Chondrocyte (in vitro differentiated cells): ENCODE data around the gene COL12A1. TPM values are rescaled to one million over a fixed set of nuclear protein-coding genes. Genes with fewer than 3 reads are reported as not detected.
A peak's percentile ranks its signal among the peaks of the same experiment; 100 is the strongest.

Experiments
- DNase-seq: peaks from one replicate; pipeline ENCODE4 v3.0.0; 2021; ENCODE audit warnings: mixed read lengths, low spot score
- H3K27ac Mint-ChIP-seq: one replicate; pipeline ENCODE4 v1.8.0; 2021; ENCODE audit warnings: mild to moderate bottlenecking, moderate library complexity, mixed read lengths; ENCODE audit not compliant: unreplicated experiment
- H3K27me3 Mint-ChIP-seq: 2 replicates; pipeline ENCODE4 v1.8.0; 2021; ENCODE audit warnings: low read depth, mixed read lengths
- H3K36me3 Mint-ChIP-seq: 2 replicates; pipeline ENCODE4 v1.8.0; 2021; ENCODE audit warnings: low read depth, mixed read lengths
- H3K4me1 Mint-ChIP-seq: 2 replicates; pipeline ENCODE4 v1.8.0; 2021; ENCODE audit warnings: low read depth, mild to moderate bottlenecking, mixed read lengths
- H3K4me3 Mint-ChIP-seq: one replicate; pipeline ENCODE4 v1.8.0; 2021; ENCODE audit warnings: mild to moderate bottlenecking, moderate library complexity, mixed read lengths; ENCODE audit not compliant: unreplicated experiment
- H3K9me3 Mint-ChIP-seq: 2 replicates; pipeline ENCODE4 v1.8.0; 2021; ENCODE audit warnings: low read depth, mixed read lengths
- CTCF ChIP-seq: fragments of 200-600 bp; sonication (generic); IDR thresholded peaks from 2 replicates; pipeline ENCODE4 v1.5.0; 2021; ENCODE audit warnings: antibody characterized with exemption, mild to moderate bottlenecking, moderate library complexity
- total RNA-seq: library from RNA; stranded (reverse); gene quantifications from 3 replicates; pipeline ENCODE4 v1.2.1, GENCODE V29; 2021

The COL12A1 gene
- total RNA-seq, 1 donor from 2014 or later, result 2,073 TPM

DNA sequence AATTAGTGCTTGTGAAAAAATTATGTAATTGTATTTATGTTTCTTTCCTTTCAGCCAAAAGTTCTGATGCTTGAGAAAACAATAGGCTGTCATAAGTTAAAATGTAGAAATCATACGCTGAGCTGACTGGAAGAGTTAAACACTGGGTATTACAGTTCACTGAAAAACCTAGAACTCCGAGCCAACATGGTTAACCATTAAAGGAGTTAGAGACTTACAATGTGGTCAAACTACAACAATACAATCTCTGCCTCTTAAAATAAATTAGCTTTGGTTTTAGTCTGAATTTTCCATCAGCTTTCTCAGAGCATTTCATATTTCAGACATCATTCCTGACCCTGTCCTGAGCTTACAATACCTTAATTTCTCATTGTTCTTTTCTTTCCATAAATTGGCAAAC, 91.0 kb downstream of the COL12A1 start:
- Mint-ChIP-seq H3K27ac (peak overlapping the region; percentile 92), H3K36me3 (peaks cover 66% of the 10 kb centered on the region), H3K27me3 (no peaks in the 10 kb centered on the region), H3K4me3 (no peak overlapping the region), H3K9me3 (no peaks in the 10 kb centered on the region), H3K4me1 (peaks cover 84% of the 10 kb centered on the region)
- DNase-seq, result no peak
- no peak for TF ChIP-seq CTCF

DNA sequence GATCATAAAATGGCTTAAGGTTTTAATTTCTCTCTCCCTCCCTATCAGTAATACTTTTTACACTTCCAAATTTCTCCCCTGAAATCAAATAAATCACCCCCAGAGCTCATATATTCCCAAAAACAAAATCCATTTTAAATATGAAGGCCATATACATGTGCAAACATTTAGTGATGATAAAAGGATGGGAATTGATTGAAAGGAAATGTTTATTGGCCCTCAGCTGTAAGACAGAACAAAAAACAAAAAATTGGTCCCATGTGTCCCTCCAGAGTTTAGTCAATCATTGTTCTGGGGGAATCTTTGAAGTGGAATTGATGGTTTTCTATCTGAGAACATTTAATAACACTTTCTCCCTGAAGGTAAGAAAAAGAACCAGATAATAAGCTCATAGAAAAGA, 91.7 kb downstream of the COL12A1 start:
- no peaks in the 10 kb centered on the region for H3K9me3 Mint-ChIP-seq
- no peak for DNase-seq
- TF ChIP-seq CTCF, result no peak
- H3K4me1 Mint-ChIP-seq, result peaks cover 87% of the 10 kb centered on the region
- H3K4me3 Mint-ChIP-seq, result no peak overlapping the region
- peaks cover 66% of the 10 kb centered on the region for H3K36me3 Mint-ChIP-seq
- H3K27me3 Mint-ChIP-seq, result no peaks in the 10 kb centered on the region
- peak overlapping the region; percentile 92 for H3K27ac Mint-ChIP-seq

GRCh38 chr6:75113446-75113845, 92.4 kb downstream of the COL12A1 start:
- H3K36me3 Mint-ChIP-seq, result peaks cover 64% of the 10 kb centered on the region

DNA sequence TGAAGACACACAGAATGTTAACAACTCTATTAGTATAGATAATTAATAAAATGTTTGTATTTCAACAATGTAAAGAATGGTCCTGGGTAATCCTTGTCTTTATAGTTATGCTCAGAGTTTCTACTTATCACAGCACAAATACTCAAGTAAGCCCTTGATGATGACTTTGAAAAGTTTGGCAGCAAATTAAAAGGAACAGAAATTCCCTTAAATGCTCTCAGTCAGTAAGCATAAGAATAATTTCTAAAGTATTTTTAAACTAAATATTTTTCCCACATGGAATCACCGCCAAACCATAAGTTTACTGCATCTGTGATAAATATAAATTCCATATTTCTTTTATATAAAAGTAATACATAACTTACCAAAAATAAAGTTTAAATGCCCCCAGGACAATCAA, 96.1 kb downstream of the COL12A1 start:
- Mint-ChIP-seq H3K36me3 (peaks cover 61% of the 10 kb centered on the region), H3K4me3 (no peak overlapping the region), H3K27ac (peak overlapping the region; percentile 59)

More at GRCh38 chr6:75113446-75113845, 92.4 kb downstream of the COL12A1 start:
- TF ChIP-seq CTCF, result no peak
- no peaks in the 10 kb centered on the region for H3K9me3 Mint-ChIP-seq
- peaks cover 87% of the 10 kb centered on the region for H3K4me1 Mint-ChIP-seq
- H3K27ac Mint-ChIP-seq, result peak overlapping the region; percentile 88
- H3K27me3 Mint-ChIP-seq, result no peaks in the 10 kb centered on the region
- no peak overlapping the region for H3K4me3 Mint-ChIP-seq
- DNase-seq, result no peak

DNA sequence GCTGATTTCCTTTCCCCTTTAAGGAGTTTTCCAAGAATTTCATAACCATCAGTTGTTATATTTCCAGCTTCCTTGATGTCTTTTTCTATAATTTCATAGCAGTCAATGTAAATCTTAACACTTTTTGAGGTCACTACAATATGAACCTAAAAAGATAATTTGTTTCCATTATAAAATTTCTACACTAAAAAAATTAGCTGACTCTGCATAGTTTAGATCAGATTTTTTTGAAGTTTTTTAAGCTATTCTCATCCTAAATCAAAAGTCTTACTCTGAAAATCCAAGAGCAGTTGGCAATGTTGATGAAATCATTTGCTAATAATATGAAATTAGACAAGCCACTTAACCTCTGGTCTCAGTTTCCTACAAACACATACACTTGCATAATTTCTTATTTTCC, 96.8 kb downstream of the COL12A1 start:
- Mint-ChIP-seq H3K36me3 (peaks cover 62% of the 10 kb centered on the region), H3K27ac (peak overlapping the region; percentile 65), H3K4me1 (peaks cover 74% of the 10 kb centered on the region), H3K9me3 (no peaks in the 10 kb centered on the region), H3K27me3 (no peaks in the 10 kb centered on the region), H3K4me3 (no peak overlapping the region)
- no peak for TF ChIP-seq CTCF
- no peak for DNase-seq

More for the DNA sequence above, 96.1 kb downstream of the COL12A1 start:
- no peaks in the 10 kb centered on the region for H3K9me3 Mint-ChIP-seq
- no peak for DNase-seq
- no peak for TF ChIP-seq CTCF
- peaks cover 74% of the 10 kb centered on the region for H3K4me1 Mint-ChIP-seq
- no peaks in the 10 kb centered on the region for H3K27me3 Mint-ChIP-seq
